ENCODE results near the gene ETV1. TPM values are rescaled to one million over a fixed set of nuclear protein-coding genes. Genes with fewer than 3 reads are reported as not detected.

ETV1 gene
- total RNA-seq, 2 donors from 2014 or later, result 1.6 to 4.3 TPM

DNA sequence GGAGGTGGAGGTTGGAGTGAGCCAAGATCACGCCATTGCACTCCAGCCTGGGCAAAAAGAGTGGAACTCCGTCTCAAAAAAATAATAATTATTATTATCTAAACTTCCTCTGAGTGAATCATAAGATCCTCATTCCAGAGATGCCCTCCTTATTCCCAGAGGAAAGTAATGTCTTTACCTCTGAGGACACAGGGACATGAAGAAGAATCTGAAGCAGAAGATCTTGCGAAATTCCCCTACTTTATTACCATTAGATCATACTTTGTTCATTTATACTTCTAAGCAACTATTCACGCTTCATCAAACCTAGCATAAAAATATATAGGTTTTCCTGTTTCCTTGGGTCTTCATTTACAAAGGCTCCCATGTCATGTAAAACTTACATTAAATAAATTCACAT lies 143.1 kb downstream of the ETV1 start:
- no peaks in the 10 kb centered on the region for H3K36me3 ChIP-seq
- intact Hi-C loops (cut with DNase I), result no loop called here

DNA sequence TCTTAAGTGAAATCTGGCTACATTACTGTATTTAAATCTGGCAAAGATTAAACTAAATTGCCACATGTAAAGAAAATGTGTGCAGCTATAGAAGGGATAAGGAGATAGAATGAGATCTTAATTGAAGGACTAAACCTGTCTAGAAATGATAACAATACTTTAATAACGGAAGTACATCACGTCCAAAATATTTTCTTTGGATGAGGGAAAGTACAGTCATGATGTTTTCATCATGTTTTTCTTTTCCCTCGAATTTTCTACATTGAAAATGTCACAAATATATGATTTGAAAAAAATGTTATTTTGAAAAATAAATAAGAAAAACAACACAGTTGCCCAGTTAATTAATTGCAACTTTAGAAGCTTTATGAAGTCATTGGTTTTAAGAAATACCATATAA lies 143.9 kb downstream of the ETV1 start:
- Histone ChIP-seq H3K4me3 (no peak overlapping the region), H3K36me3 (no peaks in the 10 kb centered on the region), H3K27me3 (no peaks in the 10 kb centered on the region), H3K27ac (no peak overlapping the region), H3K9me3 (no peaks in the 10 kb centered on the region), H3K9ac (ENCODE audit: low read depth in 2 of 2, low read length in 2 of 2) (no peak overlapping the region), H3K4me1 (peaks cover 2% of the 10 kb centered on the region)
- TF ChIP-seq, protein P1, sequence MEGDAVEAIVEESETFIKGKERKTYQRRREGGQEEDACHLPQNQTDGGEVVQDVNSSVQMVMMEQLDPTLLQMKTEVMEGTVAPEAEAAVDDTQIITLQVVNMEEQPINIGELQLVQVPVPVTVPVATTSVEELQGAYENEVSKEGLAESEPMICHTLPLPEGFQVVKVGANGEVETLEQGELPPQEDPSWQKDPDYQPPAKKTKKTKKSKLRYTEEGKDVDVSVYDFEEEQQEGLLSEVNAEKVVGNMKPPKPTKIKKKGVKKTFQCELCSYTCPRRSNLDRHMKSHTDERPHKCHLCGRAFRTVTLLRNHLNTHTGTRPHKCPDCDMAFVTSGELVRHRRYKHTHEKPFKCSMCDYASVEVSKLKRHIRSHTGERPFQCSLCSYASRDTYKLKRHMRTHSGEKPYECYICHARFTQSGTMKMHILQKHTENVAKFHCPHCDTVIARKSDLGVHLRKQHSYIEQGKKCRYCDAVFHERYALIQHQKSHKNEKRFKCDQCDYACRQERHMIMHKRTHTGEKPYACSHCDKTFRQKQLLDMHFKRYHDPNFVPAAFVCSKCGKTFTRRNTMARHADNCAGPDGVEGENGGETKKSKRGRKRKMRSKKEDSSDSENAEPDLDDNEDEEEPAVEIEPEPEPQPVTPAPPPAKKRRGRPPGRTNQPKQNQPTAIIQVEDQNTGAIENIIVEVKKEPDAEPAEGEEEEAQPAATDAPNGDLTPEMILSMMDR (IDR thresholded peaks at IDR 0.05), result no peak
- intact Hi-C loops (cut with DNase I), result no loop called here
- no peak for DNase-seq

More for the DNA sequence above, 143.1 kb downstream of the ETV1 start:
- H3K27me3 ChIP-seq, result no peaks in the 10 kb centered on the region
- H3K9me3 ChIP-seq, result no peaks in the 10 kb centered on the region
- peaks cover 2% of the 10 kb centered on the region for H3K4me1 ChIP-seq
- H3K27ac ChIP-seq, result no peak overlapping the region
- H3K9ac ChIP-seq (ENCODE audit: low read depth in 2 of 2, low read length in 2 of 2), result no peak overlapping the region
- no peak overlapping the region for H3K4me3 ChIP-seq
- TF ChIP-seq, protein P1 (IDR thresholded peaks at IDR 0.05), result no peak
- DNase-seq, result no peak

DNA sequence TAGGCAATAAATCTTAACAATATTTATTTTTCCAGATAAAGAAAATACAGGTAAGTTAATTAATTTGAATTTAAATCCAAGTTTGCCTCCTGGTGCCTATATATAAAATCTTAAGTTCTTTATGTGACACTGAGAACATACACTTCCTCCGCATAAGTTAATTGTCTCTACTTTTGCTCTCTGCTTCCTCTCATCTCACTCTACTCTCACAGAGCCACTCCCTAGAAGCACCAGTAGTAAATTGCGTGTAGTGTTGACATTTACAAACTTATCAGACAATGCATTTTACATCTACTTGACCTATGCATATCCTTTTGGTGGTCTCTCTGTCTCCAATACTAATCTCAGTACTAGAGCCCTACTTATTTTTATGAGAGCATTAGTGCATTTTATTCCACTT lies 144.5 kb downstream of the ETV1 start:
- H3K4me3 ChIP-seq, result no peak overlapping the region
- peaks cover 2% of the 10 kb centered on the region for H3K4me1 ChIP-seq
- intact Hi-C loops (cut with DNase I), result no loop called here
- no peak for DNase-seq
- TF ChIP-seq, protein P1 (IDR thresholded peaks at IDR 0.05), result no peak
- no peaks in the 10 kb centered on the region for H3K9me3 ChIP-seq
- no peak overlapping the region for H3K9ac ChIP-seq (ENCODE audit: low read depth in 2 of 2, low read length in 2 of 2)
- no peak overlapping the region for H3K27ac ChIP-seq
- no peaks in the 10 kb centered on the region for H3K36me3 ChIP-seq
- H3K27me3 ChIP-seq, result no peaks in the 10 kb centered on the region

DNA sequence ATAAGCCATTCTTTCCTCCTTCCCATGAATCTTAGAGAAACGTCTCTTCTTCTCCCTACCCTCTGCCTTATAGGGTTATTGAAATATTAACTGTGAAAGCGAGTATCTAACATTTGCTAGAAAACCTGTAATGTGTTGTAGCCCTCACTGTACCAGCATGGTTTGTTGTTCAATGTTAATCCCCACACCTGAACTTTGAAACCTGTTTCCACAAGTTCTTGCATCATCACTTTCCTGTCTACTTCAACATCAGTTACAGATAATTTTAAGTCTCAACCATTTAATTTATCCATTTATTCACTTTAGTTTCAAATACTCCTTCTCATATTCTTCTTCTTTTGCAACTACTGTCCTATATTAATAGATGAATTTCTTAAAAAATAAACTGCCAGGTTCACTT lies 148.2 kb downstream of the ETV1 start:
- Histone ChIP-seq H3K36me3 (no peaks in the 10 kb centered on the region), H3K9me3 (no peaks in the 10 kb centered on the region), H3K27ac (no peak overlapping the region), H3K27me3 (no peaks in the 10 kb centered on the region), H3K4me1 (no peaks in the 10 kb centered on the region), H3K9ac (ENCODE audit: low read depth in 2 of 2, low read length in 2 of 2) (no peak overlapping the region), H3K4me3 (no peak overlapping the region)
- TF ChIP-seq, protein P1 (IDR thresholded peaks at IDR 0.05), result no peak
- intact Hi-C loops (cut with DNase I), result no loop called here
- no peak for DNase-seq
